Urothelium cell line (cell line): ENCODE results near the gene SCN1A.
"Not testable (repeated sequence)": the region's sequence is repeated elsewhere in the genome, so short reads cannot be mapped to it uniquely, and the experiment has no call there.

Experiments
- DNase-seq: peaks from one replicate; pipeline ENCODE4 v3.0.0; 2011; ENCODE audit warnings: low spot score, mixed read lengths
- FAIRE-seq: peaks from 2 replicates; lab custom pipeline; 2011; peaks lifted over from hg19 to GRCh38; lab: Jason Lieb, UNC

SCN1A gene

DNA sequence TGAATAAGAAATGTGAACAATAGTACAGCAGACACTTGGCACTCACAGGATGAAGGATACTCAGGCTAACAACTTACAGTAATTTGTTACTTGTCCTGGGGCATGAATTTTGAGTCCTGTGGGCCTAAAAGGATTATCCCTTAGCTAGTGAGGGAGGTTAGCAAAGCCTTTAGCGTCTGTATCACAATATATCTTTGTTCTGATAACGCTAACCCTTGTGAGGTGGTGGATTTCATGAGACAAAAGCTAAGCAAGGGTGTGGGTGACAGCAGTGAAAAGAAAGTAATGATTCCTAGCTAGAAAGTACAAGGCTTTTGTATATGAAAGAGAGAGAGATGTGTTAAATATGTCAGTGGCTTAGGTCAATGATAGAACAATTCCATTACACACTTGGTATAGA, 127.4 kb downstream of the SCN1A start:
- FAIRE-seq (no peak), DNase-seq (no peak)

DNA sequence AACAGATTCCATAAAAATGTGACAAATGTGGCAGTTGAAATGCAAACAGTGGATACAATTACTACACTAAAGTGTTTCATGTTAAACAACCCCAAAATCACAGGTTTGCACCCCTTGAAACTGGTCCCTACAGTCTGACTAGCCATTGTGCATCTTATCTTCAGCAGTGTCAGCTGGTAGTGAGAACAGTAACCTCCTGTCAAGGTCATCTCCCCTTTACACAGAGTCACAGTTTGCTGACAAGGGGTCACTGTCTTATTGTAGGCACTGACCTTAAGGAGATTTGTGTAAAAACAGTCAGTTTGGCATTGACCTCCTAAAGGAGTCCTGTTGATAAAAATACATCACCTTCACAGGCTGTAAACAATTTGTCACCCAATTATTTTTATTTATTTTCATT, 137.0 kb downstream of the SCN1A start:
- DNase-seq (no peak), FAIRE-seq (no peak)

DNA sequence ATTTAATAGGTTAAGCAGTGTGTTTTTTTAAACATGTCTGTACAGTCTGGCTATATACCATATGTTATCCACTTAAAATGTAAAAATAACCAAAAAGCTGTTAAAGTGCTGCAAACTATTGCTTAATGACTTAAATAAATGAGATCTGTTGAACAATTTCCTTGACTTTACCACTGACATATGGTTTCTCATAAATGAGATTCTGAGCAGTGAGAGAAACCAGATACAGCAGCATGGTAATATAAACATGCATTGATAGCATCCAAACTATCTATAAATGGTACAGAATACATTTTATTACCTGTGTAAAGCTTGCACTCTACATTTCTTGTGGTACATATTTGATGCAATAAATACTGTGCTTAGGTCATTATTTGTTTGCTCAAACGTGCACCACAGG, 138.0 kb downstream of the SCN1A start:
- FAIRE-seq (no peak), DNase-seq (no peak)

DNA sequence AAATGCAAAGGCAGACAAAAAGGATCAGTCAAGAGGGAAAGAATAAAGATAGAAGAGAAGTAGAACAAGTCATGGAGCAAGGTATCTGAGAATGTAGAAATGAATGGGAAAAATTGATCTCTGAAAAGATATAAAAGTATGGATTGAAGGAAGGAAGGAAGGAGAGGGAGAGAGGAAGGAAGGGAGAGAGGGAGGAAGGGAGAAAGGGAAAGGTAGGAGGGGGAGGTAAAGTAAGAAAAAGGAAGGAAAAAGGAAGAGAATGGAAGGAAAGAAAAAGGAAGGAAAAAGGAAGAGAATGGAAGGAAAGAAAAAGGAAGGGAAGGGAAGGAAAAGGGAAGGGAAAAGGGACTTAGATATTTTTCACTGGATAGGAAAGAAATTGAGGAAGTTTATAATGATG, 142.7 kb downstream of the SCN1A start:
- DNase-seq (no peak), FAIRE-seq (no peak)

DNA sequence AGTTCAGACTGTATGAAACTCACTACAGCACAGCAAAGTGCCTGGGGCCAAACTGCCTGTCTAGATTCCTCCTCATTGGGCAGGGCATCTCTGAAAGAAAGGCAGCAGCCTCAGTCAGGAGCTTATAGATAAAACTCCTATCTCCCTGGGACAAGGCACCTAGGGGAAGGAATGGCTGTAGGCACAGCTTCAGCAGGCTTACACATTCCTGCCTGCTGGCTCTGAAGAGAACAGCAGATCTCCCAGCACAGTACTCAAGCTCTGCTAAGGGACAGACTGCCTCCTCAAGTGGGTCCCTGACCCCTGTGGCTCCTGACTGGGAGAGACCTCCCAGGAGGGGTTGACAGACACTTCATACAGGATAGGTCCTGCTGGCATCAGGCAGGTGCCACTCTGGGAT, 155.7 kb downstream of the SCN1A start:
- not testable (repeated sequence) for FAIRE-seq, DNase-seq

DNA sequence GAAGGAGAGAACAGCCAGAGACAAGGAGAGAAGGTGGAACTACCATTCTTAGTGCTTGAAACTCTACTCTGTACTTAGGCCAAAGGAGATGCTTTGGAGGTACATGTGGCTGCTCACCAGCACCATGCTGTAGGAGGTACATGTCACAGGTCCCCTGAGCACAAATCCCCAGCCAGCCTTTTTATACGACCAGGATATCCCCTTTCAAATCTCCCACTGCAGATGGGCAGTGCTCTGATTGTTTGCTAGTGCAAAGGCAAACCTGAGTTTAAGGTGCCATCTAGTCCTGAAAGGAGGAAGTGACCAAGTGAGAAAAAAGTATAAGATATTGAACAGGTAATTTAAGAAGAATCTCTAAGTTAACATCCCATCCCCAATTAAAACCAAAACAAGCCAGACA, 157.2 kb downstream of the SCN1A start:
- no peak for FAIRE-seq
- no peak for DNase-seq

DNA sequence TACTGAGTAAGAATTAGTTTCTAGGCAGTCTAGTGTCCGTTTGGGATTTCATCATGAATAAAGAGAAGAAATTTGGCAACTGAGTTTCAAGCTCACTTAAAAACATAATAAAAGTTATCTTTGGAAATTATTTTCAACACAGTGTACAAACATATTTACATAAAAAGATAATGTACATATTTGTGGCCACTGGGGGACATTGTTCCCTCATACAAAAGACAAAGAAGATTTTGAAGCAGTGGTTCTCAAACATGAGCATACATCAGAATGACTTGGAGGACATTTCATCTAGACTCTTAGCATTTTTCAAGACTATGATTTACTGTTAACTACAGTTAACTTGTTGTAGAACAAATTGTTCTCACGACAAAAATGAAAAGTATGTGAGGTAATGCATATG, 158.6 kb downstream of the SCN1A start:
- DNase-seq (no peak), FAIRE-seq (no peak)

DNA sequence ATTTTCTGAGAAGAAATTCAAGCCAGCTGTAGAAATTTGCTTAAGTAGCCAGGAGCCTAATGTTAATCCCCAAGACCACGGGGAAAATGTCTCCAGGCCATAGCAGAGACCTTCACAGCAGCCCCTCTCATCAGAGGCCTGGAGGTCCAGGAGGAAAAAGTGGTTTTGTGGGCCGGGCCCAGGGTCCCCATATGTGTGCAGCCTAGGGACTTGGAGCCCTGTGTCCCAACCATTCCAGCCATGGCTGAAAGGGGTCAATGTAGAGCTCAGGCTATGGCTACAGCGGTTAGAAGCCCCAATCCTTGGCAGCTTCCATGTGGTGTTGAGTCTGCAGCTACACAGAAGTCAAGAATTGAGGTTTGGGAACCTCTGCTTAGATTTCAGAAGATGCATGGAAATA, 160.1 kb downstream of the SCN1A start:
- no peak for DNase-seq
- FAIRE-seq, result no peak

DNA sequence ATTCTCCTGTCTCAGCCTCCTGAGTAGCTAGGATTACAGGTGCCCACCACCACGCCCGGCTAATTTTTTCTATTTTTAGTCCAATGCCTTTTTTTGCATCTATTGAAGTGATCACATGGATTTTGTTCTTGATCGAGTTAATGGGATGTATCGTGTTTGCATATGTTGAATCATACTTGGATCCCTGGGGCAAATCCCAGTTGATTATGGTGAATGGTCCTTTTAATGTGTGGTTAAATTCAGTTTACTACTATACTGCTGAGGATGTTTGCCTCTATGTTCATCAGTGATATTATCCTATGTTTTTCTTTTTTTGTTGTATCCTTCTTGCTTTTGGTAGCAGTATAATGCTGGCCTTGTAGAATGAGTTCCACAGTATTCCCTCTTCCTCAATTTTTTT, 166.0 kb downstream of the SCN1A start:
- DNase-seq, result no peak
- FAIRE-seq, result no peak

DNA sequence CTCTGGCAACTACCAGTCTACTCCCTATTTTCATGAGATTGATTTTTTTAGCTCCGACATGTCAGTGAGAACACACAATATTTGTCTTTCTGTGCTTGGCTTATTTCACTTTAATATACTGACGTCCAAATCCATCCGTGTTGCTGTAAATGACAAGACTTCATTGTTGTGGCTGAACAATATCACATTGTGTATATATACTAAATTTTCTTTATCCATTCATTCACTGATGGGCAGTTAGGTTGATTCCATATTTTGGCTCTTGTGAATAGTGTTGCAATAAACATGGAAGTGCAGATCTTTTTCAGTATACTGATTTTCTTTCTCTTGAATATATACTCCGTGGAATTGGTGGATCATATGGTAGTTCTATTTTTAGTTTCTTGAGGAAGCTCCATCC, 168.4 kb downstream of the SCN1A start:
- FAIRE-seq (no peak), DNase-seq (no peak)

DNA sequence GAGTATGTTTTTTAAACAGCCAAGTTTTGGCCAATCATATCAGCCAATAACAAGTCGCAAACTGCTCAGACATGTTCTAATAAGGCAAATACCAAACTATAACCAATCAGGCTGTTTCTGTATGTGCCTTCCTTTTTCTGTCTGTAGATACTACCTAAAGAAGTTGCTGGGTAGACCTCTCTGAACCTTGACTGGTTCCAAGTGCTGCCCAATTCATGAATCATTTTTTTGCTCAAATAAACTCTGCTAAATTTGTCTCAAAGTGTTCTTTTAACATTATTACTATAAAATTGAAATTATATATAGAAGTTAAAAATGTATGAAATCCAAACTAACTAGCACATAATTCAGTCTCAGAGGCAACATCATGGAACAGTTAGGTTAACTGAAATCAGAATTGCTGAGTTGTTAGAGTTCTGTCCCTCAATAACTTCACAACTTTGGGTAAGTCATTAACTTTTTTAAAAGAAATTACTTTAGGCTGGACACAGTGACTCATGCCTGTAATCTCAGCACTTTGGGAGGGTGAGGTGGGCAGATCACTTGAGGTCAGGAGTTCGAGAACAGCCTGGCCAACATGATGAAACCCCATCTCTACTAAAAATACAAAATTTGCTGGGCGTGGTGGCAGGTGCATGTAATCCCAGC, 169.4 kb downstream of the SCN1A start:
- DNase-seq, result no peak
- no peak for FAIRE-seq

DNA sequence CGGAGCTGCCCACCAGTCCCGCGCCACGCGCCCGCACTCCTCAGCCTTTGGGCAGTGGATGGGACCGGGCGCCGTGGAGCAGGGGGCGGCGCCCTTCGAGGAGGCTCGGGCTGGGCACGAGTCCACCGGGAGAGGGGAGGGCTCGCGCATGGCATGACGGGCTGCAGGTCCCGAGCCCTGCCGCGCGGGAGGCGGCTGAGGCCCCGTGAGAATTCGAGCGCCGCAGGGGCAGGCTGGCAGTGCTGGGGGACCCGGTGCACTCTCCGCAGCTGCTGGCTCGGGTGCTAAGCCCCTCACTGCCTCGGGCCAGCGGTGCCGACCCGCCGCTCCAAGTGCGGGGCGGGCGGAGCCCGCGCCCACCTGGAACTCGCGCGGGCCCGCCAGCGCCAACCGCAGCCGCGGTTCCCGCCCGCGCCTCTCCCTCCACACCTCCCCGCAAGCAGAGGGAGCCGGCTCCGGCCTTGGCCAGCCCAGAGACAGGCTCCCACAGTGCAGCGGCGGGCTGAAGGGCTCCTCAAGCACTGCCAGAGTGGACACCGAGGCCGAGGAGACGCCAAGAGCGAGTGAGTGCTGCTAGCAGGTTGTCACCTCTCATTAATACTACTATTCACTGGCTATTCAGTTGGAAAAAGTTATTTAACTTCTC, 170.7 kb downstream of the SCN1A start:
- FAIRE-seq (no peak), DNase-seq (no peak)

DNA sequence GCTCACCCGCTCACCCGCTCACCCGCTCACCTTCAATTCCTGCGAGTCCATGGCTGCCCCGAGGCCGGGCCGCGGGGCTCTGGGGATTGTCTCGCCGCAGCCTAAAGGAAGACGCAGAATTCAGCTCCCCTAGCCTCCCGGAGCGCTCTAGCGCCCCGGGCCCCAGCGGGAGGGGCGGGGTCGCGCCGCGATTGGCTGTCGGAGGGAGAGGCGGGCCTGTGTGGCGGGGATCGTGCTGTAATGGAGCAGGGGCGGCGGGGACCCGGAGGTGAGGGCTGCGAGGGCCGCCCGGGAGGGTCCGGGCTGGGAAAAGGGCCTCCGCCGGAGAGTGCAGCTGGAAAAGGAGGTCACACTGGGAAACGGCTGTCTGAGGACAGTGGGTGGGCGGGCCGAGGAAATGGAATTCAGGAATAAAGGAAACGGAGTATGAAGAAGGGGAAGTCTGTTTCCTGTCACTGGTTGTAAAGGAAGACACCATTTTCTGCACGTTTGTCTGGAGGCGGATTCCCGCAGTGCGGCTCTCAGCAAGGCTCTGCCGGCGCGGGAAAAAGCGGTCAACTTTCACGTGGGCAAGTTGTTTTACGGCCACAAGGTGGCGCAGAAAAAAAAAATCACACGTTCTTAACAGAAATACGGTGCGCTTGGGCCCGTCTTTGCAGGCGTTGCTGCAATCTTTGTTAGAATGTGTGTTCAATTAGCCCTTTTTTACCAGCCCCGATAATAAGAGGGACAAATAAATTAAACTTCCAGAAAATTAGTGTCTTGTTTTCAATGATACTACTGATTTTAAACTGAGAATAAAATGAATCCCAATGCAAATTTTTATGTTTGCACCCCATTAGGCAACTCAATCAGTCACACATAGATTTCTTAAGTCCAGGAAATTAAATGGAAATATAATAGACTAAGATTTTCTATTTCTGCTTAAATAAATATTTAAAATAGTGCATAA, 173.9 kb downstream of the SCN1A start, which contains the start of gene TTC21B:
Gene TTC21B, minus strand, starts transcription at position 122 of the 952 bp plus-strand sequence. Its CDS starts 71 bp downstream, at position 51.
- FAIRE-seq, result peak; percentile 56

DNA sequence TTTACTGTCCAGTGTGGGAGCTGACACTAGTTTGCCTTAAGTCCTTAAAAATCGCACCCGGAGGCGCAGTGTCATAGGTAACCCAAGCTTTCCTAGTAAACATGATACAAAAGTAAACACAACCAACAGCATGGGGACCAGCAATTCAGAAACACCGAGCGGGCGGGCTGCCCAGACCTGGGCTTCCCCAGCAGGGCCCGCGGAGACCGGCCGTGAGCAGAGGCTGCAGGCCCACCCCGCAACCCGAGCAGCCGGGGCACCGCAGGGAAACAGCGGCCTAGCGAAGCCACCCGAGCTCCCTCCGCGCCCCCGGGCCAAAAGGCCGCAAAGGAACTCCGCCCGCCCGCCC, 174.5 kb downstream of the SCN1A start:
- no peak for FAIRE-seq
- DNase-seq, result no peak

More for the DNA sequence above, 173.9 kb downstream of the SCN1A start, which contains the start of gene TTC21B:
- DNase-seq, result peak; percentile 93

DNA sequence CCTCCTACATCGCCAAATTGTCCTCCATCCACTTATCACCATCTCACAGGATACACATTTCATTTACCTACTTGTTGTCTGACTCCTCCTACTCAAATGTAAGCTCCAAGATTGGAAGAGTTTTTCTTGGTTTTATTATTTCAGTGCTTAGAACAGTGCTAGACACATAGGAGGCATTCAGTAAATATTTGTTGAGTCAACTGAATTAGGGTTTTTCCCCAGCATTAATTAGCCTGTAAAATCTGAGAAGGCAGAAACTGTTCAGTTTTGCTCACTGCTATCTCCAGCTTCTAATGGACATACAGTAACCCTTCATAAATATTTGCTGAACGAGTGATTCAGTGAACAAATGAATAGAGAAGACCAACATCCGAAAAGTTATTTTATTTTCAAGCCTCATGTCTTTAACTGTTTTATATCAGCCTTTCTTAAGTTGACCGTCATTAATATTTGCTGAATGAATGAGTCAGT, 175.0 kb downstream of the SCN1A start:
- FAIRE-seq (no peak), DNase-seq (no peak)

DNA sequence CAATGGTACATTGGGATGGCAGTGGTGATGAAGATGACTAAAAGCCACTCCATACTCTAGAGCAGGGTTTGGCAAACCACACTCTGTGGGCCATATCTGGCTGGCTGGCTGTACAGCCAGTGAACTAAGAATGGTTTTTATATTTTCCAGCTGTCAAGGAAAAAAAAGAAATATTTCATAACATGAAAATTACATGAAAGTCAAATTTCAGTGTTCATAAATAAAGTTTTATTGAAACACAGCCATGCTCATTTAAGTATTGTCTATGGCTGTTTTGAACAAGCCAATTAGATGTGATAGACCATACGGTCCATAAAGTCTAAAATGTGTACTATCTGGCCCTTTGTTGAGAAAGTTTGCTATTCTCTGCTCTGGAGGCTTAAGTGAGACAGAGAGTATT, 175.7 kb downstream of the SCN1A start:
- DNase-seq, result no peak
- FAIRE-seq, result no peak

DNA sequence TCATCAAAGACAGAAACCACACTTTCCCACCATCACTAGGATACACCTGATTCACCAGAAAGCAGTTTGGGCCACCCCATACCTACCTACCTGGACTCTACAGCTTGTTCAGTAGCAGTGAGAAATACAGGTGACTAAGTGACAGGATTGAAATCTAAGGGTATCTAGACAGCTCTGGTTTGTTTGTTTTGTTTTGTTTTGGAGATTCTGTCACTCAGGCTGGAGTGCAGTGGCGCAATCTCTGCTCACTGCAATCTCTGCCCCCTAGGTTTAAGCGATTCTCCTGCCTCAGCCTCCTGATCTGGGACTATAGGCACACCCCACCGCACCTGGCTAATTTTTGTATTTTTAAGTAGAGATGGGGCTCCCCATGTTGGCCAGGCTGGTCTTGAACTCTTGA, 177.4 kb downstream of the SCN1A start:
- DNase-seq, result no peak
- FAIRE-seq, result no peak

DNA sequence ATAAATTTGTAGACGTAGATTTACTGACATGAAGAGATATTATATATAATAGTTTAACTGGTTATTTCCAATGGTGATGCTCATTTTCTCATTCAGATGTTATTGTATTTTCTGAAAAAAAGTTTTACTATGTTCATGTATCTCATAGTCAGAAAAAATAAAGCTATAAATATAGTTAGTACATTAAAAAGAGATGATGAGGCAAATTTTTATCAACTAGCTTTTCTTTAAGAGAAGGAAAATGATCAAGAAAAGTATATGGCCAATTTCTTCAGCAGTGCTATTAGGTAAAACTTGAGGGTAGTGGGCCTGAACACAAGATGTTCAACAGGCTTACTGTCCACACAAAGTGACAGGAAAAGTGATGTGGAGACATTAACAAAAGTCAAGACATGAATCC, 186.0 kb downstream of the SCN1A start:
- FAIRE-seq, result no peak
- DNase-seq, result no peak

DNA sequence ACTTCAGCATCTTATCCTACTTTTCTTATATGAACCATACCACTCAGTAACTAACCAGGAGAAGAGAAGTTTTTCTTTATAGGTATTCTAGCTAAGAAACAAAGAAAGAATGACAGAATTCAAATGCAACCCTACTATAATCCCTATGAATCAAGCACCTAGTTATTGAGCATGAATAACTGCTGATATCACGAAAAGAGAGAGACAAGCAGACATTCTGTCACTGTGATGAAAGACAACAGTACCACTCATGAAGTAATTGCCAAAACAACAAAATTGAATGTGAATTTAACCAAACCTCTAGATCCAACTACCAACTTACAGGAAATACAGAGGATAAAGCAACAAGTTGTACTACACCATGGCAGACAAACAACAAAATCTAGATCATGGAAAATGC, 189.6 kb downstream of the SCN1A start:
- FAIRE-seq (no peak), DNase-seq (no peak)
